Lower lobe of right lung (tissue), 2 donors: ENCODE results near the gene BLVRA. TPM values are rescaled to one million over a fixed set of nuclear protein-coding genes. Genes with fewer than 3 reads are reported as not detected.

Experiments
- ATAC-seq, 2 donors: fragments of 200-7000 bp; cut with Tn5 transposase; one replicate each; pipeline ENCODE4 v1.9.1; 2020 to 2022; ENCODE audit warnings: mild to moderate bottlenecking in 2 of 2, moderate library complexity in 2 of 2
- DNase-seq: peaks from one replicate; pipeline ENCODE4 v3.0.0-alpha.2; 2020
- H3K27ac ChIP-seq: fragments of 200-600 bp; one replicate; pipeline ENCODE4 v1.8.0; 2022
- H3K27me3 ChIP-seq: fragments of 200-600 bp; one replicate; pipeline ENCODE4 v1.8.0; 2022; ENCODE audit warnings: low read depth
- H3K36me3 ChIP-seq: fragments of 200-600 bp; one replicate; pipeline ENCODE4 v1.8.0; 2022; ENCODE audit warnings: mild to moderate bottlenecking
- H3K4me1 ChIP-seq: fragments of 200-600 bp; one replicate; pipeline ENCODE4 v1.8.0; 2022
- H3K4me3 ChIP-seq: fragments of 200-600 bp; one replicate; pipeline ENCODE4 v1.8.0; 2022; ENCODE audit warnings: mild to moderate bottlenecking
- H3K9me3 ChIP-seq: fragments of 200-600 bp; one replicate; pipeline ENCODE4 v1.8.0; 2022
- CTCF ChIP-seq: fragments of 200-600 bp; IDR thresholded peaks from one replicate; pipeline ENCODE4 v1.8.0; 2022; ENCODE audit warnings: antibody characterized with exemption, mild to moderate bottlenecking
- intact Hi-C: fragments of 100-400 bp; cut with DNase I; formaldehyde crosslinking; loops from one replicate; pipeline ENCODE4 v1.11.0; 2022
- total RNA-seq: library from RNA; stranded (reverse); fragmentation: NEBNext Ultra II Directional; extraction: Animal tissue kit (Norgen Biotek cat#: 25700); gene quantifications from one replicate; pipeline ENCODE4 v1.2.1, GENCODE V29; 2021
- donor health status: DM: no; HTN: yes; CAD: no; lungs with severe emphysema.

BLVRA gene
- total RNA-seq, 1 donor from 2014 or later: 106 TPM

DNA sequence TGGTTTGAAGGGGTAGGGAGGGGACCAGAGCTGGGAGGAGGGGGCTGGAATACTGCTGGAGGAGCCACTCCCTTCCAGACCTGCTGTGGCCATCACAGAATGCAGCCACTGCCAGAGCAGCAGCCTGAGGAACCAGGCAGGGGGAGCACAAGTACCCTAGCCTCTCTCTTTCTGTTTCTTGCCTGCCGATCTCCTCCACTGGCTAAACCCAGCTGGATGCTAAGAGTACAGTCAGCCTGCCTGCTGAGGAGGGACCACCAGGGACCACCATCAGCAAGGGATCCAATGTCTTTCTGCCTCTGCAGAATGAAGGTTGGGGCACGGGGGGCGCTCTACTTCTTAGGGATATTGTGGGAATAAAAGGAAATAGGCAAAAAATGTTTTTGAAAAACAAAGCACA is 4.7 kb downstream of the BLVRA start:
- TF ChIP-seq CTCF: no peak
- Histone ChIP-seq H3K4me1 (peaks cover 49% of the 10 kb centered on the region), H3K4me3 (no peak overlapping the region), H3K36me3 (no peaks in the 10 kb centered on the region), H3K27me3 (no peaks in the 10 kb centered on the region), H3K9me3 (no peaks in the 10 kb centered on the region), H3K27ac (peak overlapping the region; percentile 75)
- DNase-seq (no peak), ATAC-seq (no peak)
- intact Hi-C loops: no loop called here

DNA sequence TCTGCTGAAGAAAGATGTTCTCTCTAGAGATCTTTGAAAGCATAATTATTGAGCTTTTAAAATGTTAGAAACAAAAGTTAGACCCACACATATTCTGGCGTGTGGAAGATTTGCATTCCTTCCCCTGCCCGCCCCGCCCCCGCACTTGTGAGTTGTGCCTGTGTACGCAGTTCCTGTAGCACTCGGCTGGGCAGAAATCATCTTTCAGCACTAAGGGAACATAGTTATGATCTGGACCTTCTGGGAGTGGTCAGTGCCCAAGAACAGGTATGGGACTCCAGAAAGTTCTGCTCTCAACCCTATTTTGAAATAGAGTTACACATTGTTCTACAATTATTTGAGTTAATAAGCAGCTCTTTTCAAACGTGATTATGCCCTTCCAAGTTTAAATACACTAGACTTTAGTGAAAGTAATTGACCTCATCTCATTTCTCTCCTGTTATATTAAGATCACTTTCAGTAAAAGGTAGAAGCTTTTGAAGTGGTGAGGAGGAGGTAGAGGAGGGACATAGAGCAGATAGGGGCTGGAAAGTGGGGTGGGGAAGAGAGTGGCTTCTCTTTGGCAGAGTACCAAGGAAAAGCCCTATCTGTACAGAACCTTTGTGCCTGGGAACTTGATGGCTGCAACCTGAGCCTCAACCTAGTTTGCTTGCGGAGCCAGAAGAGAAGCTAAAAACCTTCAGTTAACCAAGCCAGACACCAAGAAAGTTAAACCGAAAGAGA is 5.7 kb downstream of the BLVRA start:
- DNase-seq (peak; percentile 86), ATAC-seq (peak; percentile 93)
- peak overlapping the region; percentile 75 for H3K27ac ChIP-seq
- H3K9me3 ChIP-seq: no peaks in the 10 kb centered on the region
- H3K4me3 ChIP-seq: peak overlapping the region; percentile 22
- H3K4me1 ChIP-seq: peaks cover 49% of the 10 kb centered on the region
- H3K27me3 ChIP-seq: no peaks in the 10 kb centered on the region
- TF ChIP-seq CTCF: no peak
- intact Hi-C loops: no loop called here
- H3K36me3 ChIP-seq: no peaks in the 10 kb centered on the region

DNA sequence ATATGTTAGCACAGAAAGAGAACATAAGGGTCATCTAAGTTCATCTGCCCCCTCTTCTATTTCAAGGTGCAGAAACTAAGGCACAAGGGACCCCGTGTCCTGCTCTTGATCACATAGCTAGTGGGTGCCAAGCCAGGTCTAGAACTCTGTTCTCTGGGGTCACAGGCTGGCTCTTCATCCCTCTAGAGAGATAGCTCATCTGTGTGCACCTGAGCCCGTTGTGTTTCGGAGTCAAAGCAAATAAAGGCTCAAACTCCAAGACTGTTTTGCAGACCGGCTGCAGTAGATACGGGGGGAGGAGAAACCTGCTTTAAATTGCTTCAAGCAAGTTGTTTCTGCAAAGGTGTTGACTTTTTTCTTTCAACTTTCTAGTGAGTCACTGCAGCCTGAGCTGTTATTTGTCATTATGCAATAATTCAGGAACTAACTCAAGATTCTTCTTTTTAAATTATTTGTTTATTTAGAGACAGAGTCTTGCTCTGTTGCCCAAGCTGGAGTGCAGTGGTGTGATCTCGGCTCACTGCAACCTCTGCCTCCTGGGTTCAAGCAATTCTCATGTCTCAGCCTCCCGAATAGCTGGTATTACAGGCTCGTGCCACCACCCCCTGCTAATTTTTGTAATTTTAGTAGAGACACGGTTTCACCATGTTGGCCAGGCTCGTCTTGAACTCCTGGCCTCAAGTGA is 6.5 kb downstream of the BLVRA start:
- peak overlapping the region; percentile 22 for H3K4me3 ChIP-seq
- TF ChIP-seq CTCF: no peak
- intact Hi-C loops: no loop called here
- peak; percentile 73 to 86 for ATAC-seq
- no peaks in the 10 kb centered on the region for H3K27me3 ChIP-seq
- DNase-seq: no peak
- peaks cover 48% of the 10 kb centered on the region for H3K4me1 ChIP-seq
- peak overlapping the region; percentile 75 for H3K27ac ChIP-seq
- no peaks in the 10 kb centered on the region for H3K36me3 ChIP-seq
- H3K9me3 ChIP-seq: no peaks in the 10 kb centered on the region

GRCh38 chr7:43766564-43766963 is 8.1 kb downstream of the BLVRA start:
- no peaks in the 10 kb centered on the region for H3K9me3 ChIP-seq
- TF ChIP-seq CTCF: no peak
- peaks cover 39% of the 10 kb centered on the region for H3K4me1 ChIP-seq
- intact Hi-C loops: no loop called here
- H3K27me3 ChIP-seq: no peaks in the 10 kb centered on the region
- ATAC-seq (no peak), DNase-seq (no peak)
- H3K36me3 ChIP-seq: peaks cover 9% of the 10 kb centered on the region
- no peak overlapping the region for H3K4me3 ChIP-seq
- no peak overlapping the region for H3K27ac ChIP-seq

GRCh38 chr7:43767311-43767710 is 8.8 kb downstream of the BLVRA start:
- intact Hi-C loops: no loop called here
- no peak for ATAC-seq
- TF ChIP-seq CTCF: no peak
- H3K36me3 ChIP-seq: peaks cover 16% of the 10 kb centered on the region
- H3K27me3 ChIP-seq: no peaks in the 10 kb centered on the region
- peaks cover 31% of the 10 kb centered on the region for H3K4me1 ChIP-seq
- no peak overlapping the region for H3K4me3 ChIP-seq
- H3K27ac ChIP-seq: no peak overlapping the region
- no peaks in the 10 kb centered on the region for H3K9me3 ChIP-seq
- no peak for DNase-seq
